GM18870 (cell line): Measurements from ENCODE around the gene CCR3.
"Not testable (repeated sequence)": the region's sequence is repeated elsewhere in the genome, so short reads cannot be mapped to it uniquely, and the experiment has no call there.

Experiments used
- ATAC-seq: cut with Tn5 transposase; IDR thresholded peaks from one replicate; pipeline ENCODE4 v1.9.1; 2021; ENCODE audit warnings: moderate library complexity; ENCODE audit not compliant: unreplicated experiment

Gene CCR3

GRCh38 chr3:46242120-46242519 is at the start of gene CCR3:
Gene CCR3, plus strand, starts transcription at chr3:46242460. Its CDS starts 22,699 bp downstream, at chr3:46265159.
- no peak for ATAC-seq

DNA sequence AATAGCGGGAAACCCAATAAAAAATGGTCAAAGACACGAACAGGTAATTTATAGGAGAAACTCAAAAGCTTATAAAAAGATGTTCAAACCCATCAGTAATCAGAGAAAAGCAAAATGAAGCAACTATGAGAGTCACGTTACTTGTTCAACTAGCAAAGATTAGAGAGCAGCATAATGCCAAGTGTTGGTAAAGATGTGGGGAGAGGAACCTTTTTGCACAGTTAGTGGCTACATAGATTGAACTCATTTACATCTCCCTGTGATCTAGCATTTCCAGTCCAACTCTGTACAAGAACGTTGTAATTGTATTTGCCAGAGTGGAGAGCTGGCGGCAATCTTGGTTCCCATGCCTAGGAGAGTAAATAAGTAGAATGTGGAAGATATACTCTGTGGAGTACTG is 49.3 kb upstream of the CCR3 start:
- no peak for ATAC-seq

DNA sequence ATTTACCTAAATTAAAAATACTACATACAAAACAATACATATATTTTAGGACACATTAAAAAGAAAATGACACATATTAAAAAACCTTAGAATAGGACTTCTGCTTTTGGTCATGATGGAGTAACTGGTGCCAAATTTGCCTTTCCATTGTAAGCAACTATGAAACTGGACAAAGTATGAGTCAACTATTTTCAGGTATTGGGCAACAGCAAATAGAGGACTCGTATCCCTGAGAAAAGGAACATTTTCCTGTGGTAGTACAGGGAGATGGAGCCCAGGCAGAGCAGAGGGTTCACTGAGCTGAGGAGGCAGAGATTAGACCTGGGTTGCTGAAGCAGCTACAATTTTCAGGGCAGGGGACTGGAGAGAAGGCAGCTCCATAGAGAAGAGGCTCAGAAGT is 48.8 kb upstream of the CCR3 start:
- ATAC-seq: no peak

DNA sequence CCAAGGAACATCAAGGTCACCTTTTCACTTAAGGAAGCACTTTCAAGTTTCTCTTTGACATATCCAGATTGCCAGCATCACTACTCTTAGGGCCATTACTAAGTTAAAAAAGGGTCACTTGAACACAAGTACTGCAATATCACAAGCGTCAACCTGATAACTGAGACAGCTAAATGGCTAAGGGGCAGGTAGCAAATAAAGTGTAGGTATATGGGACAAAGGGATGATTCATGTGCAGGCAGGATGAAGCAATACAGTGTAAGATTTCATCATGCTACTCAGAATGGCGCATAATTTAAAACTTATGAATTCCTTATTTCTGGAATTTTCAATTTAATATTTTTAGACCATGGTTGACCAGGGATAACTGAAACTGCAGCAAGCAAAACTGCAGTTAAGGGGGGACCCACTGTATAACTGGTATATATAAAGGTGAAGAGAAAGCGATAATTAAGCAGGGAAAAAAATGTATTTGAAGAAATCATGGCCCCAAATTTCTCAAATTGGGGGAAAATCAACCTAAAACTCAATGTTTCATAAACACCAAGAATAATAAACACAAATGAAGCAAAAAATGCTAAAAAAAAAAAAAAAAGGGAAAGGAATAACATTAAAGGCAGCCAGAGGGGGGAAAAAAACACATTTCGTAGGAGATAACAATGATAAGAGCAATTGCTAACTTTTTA is 47.2 kb upstream of the CCR3 start:
- no peak for ATAC-seq

GRCh38 chr3:46196261-46196957 is 45.9 kb upstream of the CCR3 start:
- no peak for ATAC-seq

DNA sequence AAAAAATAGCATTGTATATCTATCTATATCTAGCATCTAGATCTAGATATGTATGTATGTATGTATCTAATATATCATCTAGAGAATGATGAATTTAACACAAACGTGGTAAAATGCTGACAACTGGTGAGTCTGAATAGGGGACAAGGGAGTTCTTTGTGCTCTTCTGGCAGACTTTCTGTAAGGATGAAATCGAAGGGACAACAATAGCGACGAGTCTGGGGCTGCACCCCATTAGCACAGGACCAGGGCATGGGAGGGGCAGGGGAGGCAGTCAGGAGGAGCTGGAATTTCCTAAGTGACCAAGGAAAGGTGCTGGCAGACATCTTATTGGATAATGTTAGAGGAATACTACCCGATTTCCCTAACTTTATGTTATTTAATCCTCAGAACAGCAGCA is 42.0 kb upstream of the CCR3 start:
- no peak for ATAC-seq

- ATAC-seq: no peak
These were observed 41.5 kb upstream of the CCR3 start for GRCh38 chr3:46200790-46201189.

DNA sequence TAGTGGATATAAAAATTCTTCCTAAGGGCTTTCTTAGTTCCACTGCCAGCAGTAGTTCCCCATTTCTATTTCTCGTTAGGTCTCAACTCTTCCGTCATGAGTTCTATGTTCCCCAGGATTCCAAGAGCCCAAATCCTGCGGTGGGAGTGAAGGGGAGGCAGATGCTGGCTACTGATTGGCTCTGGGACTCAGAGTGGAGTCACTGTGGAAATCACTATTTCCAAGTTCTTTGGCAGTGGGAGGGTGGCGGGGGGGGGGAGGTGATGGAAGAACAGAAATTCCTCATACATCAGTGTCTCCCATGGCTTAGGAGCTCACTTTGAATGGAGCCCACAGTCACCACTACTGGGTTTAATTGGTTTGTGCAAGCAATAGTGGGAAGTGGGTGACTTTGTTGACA is 39.7 kb upstream of the CCR3 start:
- no peak for ATAC-seq

- no peak for ATAC-seq
These were observed 38.6 kb upstream of the CCR3 start for GRCh38 chr3:46203681-46204080.

DNA sequence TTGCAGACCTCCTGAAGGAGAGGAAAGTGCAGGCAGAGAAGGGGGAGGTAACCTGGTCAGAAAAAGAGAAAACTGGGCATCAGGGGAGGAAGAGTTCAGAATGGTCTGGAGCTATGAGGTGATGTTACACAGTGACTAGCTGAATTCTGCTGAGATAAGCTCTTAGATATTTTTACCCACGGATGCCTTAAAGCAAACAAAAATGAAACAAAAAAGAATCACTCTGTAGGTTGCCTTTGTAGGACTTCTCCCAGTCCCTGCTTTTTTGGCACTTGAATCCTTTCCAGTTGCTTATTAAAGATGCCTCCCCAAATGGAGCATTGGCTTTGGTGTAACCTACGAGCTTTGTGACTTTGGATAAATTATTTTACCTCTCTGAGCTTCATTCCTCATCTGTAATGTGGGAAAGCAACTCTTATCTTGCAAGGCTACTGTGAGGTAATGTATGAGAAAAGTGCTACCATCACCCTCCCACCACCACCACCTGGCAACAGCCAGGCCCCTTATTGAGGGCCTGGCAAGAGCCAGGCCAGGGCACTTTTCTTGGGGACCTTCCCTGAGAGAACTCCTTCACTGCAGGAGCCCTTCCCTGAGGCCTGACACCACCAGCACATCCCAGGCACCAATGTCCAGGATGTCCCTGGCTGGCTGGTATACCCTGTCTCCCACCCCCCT is 36.8 kb upstream of the CCR3 start:
- no peak for ATAC-seq

GRCh38 chr3:46206282-46207015 is 35.8 kb upstream of the CCR3 start:
- ATAC-seq: no peak

DNA sequence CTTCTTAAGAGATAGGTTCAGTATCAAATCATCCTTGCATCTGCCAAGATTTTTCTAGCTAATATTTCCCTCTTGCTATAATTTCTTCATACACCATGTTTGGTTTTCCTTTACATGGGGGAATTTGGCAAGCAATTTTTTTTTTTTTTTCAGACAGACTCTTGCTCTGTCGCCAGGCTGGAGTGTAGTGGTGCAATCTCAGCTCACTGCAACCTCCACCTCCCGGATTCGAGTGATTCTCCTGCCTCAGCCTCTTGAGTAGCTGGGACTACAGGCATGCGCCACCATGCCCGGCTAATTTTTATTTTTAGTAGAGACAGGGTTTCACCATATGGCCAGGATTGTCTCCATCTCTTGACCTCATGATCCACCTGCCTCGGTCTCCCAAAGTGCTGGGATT is 34.7 kb upstream of the CCR3 start:
- not testable (repeated sequence) for ATAC-seq

DNA sequence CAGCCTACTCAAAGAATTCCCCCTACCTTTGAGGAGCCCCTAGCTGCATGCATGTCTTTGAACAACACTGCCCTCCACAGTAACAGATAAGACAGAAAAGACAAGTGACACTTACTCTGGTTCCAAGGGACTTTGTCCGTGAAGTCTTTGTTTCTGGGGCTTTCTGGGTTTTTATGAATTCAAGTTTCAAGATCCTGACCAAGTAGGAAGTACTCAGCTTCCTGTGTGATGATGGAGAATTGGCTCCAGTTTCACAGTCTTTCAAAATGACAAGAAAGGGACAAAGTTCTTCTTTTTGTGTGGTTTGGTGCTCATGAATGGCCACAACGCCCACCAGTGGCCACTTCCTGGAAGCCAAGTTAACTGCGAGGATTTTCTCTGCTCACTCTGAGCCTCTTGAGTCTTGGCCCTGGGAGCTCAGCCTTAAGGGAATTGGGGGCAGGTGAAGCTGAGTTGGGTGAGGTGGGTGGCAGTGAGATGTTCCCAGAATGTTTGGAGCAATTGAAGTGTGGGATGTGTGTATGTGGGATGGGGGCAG is 34.0 kb upstream of the CCR3 start, which contains the start of gene CCR1:
Gene CCR1 (minus strand): TSS at position 147 of the 538 bp plus-strand sequence. CDS start 4,000 bp downstream, outside the sequence.
- no peak for ATAC-seq

DNA sequence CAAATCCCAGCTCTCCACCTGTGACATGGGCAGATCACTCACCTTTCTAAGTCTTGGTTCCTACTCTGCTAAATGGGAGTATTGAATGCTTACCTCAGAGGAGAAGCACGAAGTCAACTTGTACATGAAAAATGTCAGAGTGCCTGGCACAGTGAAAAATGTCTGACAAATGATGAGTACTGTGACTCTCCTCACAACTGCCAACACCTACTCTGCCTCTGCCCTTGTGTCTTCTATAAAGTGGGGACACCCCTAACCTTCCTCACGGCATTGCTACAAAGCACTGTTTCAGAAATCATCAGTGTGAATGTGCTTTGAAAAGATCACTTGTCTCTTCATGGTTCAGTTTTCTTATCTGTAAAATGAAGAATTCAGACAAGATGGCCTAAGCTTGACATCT is 33.2 kb upstream of the CCR3 start:
- ATAC-seq: no peak

- ATAC-seq: no peak
These were observed 32.4 kb upstream of the CCR3 start for GRCh38 chr3:46209746-46210470.

DNA sequence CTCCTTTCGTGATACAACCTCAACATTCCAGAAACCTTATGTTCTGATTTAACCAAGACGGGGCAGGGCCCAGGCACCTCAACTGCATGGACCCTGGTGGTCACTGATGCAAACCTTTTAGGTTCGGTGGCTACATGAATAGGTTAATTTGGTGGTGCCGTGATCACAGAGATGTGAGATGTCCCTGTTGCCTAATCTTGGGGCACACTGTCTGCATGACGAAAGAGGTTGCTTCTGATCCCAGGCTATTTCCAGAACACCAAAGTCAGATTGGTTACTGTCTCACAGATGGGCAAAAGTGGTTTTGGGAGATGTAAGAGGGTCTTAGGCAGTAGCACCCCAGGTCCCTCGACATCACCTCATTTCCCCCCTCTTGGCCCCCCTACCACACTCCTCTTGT is 30.2 kb upstream of the CCR3 start:
- ATAC-seq: no peak

DNA sequence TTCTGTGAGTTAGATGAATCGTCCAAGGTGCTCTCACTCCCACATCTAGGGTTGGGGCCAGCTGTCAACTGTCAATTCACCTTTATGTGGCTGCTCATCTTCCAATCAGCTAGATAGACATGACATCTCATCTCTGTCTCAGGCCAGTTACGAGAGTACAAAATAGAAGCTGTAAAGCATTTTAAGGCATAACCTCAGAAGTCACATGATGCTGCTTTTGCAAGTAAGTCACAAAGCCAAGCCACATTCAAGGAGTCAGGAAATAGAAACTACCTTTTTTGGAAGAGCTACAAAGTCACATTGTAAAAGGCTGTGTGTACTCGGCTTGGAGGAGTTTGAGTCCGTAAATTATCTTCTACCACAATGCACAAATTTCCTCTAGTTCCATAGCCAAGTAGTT is 29.1 kb upstream of the CCR3 start:
- no peak for ATAC-seq

GRCh38 chr3:46214751-46215352 is 27.4 kb upstream of the CCR3 start:
- no peak for ATAC-seq

- no peak for ATAC-seq
These were observed 26.3 kb upstream of the CCR3 start for GRCh38 chr3:46215810-46216414.
